ENCODE results near the gene MCOLN2.
A peak's percentile ranks its signal among the peaks of the same experiment; 100 is the strongest.

The MCOLN2 gene

DNA sequence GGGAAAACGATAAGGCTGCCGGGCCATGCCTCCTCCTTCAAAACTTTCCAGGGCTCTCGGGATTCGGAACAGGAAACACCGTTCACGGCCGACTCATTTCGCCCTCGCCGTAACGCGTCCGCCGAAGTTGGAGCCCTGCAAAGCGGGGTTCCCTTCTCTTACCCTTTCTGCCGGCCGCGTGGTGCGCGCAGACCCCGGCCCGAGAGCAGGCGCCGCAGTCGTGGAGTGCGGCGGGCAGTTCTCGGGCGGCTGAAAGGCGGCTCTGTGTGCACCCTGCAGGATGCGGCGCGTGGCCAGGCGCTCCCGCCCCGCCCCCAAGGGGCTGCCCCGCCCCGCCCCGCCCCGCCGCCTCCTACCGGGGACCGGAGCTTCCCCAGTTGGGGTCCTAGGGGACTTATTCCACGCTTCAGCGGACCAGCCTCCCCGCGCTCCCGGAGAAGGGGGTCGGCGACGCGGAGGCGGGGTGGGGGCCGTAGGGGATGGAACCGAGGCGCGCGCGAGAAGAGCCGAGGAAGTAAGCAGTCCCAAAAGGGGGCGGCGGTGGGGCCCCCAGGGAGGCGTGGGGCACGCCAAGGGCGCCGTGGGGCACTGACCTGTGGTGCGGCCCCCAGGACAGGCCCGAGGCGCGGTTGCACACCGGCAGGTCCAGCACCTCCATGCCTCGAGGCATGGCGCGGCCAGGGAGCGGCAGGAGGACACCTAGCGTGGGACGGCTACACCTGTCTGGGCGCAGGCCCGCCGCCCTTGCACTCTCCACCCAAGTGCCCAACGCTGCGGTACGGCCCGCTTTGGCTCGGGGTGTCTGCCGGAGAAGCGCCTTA lies at the start of gene MCOLN2:
Gene MCOLN2 (minus strand): TSS at position 268 of the 821 bp plus-strand sequence. CDS start 241 bp downstream, at position 27.
- H3K4me3 ChIP-seq (ENCODE audit: low read length): peak within 1 kb of the TSS; percentile 61
- no peak for DNase-seq (ENCODE audit: low read depth)
- TF ChIP-seq, protein P1, sequence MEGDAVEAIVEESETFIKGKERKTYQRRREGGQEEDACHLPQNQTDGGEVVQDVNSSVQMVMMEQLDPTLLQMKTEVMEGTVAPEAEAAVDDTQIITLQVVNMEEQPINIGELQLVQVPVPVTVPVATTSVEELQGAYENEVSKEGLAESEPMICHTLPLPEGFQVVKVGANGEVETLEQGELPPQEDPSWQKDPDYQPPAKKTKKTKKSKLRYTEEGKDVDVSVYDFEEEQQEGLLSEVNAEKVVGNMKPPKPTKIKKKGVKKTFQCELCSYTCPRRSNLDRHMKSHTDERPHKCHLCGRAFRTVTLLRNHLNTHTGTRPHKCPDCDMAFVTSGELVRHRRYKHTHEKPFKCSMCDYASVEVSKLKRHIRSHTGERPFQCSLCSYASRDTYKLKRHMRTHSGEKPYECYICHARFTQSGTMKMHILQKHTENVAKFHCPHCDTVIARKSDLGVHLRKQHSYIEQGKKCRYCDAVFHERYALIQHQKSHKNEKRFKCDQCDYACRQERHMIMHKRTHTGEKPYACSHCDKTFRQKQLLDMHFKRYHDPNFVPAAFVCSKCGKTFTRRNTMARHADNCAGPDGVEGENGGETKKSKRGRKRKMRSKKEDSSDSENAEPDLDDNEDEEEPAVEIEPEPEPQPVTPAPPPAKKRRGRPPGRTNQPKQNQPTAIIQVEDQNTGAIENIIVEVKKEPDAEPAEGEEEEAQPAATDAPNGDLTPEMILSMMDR (conservative IDR thresholded peaks at IDR 0.05; ENCODE audit: low read depth, low read length): no peak

DNA sequence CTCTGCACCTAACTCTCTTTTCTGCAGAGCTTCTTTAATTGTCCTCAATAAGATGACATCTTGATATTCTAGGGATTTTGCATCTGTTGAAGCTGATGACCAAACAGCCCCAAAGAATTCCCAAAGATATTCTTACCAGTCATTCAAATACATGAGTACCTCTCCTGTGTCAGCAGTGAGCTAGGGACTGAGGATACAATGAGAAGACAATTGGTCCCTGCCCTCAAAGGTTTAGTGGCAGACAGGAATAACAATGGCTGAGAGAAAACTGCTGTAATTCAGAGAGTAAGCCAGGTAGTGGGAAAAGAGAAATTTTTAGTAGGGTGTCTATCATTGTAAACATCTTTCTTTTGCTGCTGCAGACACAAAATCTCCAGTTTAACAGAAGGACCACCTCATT lies 45.5 kb upstream of the MCOLN2 start:
- TF ChIP-seq, protein P1 (conservative IDR thresholded peaks at IDR 0.05; ENCODE audit: low read depth, low read length): no peak
- H3K4me3 ChIP-seq (ENCODE audit: low read length): no peak overlapping the region
- DNase-seq (ENCODE audit: low read depth): no peak

DNA sequence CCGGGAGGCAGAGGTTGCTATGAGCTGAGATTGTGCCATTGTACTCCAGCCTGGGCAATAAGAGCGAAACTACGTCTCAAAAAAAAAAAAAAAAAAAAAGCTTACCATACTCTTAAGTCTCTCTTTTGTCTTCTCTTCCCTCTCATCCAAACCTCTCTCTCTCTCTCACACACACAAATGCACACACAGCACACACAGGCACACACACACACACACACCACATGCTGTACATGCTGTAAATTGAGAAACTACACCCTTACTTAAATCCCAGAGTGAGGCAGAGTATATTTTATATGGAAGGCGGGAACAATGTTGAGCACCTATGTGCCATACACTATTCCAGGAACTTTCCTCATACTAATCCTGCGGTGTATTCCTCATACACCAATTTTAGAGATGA lies 44.9 kb upstream of the MCOLN2 start:
- no peak overlapping the region for H3K4me3 ChIP-seq (ENCODE audit: low read length)
- DNase-seq (ENCODE audit: low read depth): no peak
- TF ChIP-seq, protein P1 (conservative IDR thresholded peaks at IDR 0.05; ENCODE audit: low read depth, low read length): no peak

DNA sequence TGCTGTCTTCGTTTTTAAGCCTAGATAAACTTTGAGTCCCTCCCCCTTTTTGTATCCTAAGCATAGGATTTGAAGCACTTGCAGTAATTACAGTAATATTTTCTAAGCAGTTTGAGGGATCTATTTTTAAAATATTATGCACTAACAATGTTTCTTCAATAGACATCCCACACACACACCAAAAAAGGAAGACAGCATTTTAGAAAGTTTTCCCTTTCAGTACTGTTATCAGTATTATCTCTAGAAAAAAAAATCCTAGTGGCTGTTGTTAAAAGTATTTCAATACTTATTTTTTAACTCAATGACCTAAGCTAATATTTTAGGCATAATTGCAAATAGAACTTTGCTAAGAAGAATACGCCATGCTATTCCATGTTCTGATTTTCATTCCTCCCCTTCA lies 36.3 kb upstream of the MCOLN2 start:
- TF ChIP-seq, protein P1 (conservative IDR thresholded peaks at IDR 0.05; ENCODE audit: low read depth, low read length): no peak
- no peak overlapping the region for H3K4me3 ChIP-seq (ENCODE audit: low read length)
- no peak for DNase-seq (ENCODE audit: low read depth)

DNA sequence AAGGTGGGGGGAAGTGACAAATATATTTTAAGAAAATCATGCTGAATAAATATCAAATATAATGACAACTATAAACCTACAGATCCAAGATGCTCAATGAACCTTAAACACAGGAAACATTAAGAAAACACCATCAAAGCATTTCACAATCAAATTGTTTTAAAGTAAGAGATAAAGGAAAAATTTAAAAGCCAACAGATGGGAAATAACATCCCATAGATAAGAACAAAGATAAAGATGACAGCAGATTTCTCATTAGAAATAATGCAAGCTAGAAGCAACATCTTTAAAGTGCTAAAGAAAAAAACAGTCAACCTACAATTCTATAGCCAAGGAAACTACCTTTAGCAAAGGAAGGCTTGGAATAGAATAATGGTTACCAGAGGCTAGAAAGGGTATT lies 33.6 kb upstream of the MCOLN2 start:
- no peak overlapping the region for H3K4me3 ChIP-seq (ENCODE audit: low read length)
- TF ChIP-seq, protein P1 (conservative IDR thresholded peaks at IDR 0.05; ENCODE audit: low read depth, low read length): no peak
- no peak for DNase-seq (ENCODE audit: low read depth)

DNA sequence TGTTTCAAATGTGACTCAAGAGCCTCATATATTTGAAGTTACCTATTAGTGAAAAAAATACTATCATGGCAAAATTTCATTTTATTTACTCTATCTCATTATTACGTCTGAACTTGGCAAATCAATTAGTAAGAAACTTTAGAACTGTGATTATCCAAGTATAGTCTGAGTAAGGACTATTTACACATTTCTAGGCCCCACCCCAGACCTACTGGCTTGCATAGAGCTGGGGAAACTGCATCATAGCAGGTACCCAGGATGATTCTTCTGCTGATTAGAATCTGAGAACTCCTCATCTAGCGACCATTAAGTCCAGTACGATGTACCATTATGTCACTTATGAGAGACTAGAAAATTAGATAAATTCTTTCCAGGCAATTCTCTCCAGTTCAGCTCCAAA lies 31.2 kb upstream of the MCOLN2 start:
- DNase-seq (ENCODE audit: low read depth): no peak
- TF ChIP-seq, protein P1 (conservative IDR thresholded peaks at IDR 0.05; ENCODE audit: low read depth, low read length): no peak
- no peak overlapping the region for H3K4me3 ChIP-seq (ENCODE audit: low read length)

Measured in retinal pigment epithelial cell (primary cell).